Measurements from ENCODE around the gene UACA.

UACA gene

GRCh38 chr15:70659662-70660061 is 103.7 kb downstream of the UACA start:
- DNase-seq, result no peak

- no peak for DNase-seq
Measured at GRCh38 chr15:70658641-70659040, 104.7 kb downstream of the UACA start.

- DNase-seq, result no peak
Measured at GRCh38 chr15:70653426-70653825, 109.9 kb downstream of the UACA start.

DNA sequence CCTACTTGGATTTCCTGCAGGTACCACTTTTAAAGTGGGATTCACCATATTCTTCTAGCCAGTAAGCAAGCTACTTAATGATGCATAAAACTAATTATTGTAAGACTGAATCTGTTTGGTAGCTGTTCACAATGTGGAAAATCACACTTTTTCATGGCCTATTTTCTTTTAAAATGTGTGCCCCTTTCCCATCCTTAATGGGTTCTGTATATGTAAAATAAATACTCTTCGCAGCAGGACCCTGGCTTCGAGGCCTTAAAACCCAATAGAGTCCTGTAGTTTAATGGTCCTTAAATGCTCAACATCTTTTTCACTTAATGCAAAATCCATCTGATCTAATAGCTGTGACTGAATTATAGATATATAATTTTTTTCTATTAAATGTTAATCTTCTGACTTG is 111.0 kb downstream of the UACA start:
- DNase-seq, result no peak

- no peak for DNase-seq
Measured at GRCh38 chr15:70651303-70651845, 112.0 kb downstream of the UACA start.

- no peak for DNase-seq
Measured at GRCh38 chr15:70650567-70651302, 112.6 kb downstream of the UACA start.

DNA sequence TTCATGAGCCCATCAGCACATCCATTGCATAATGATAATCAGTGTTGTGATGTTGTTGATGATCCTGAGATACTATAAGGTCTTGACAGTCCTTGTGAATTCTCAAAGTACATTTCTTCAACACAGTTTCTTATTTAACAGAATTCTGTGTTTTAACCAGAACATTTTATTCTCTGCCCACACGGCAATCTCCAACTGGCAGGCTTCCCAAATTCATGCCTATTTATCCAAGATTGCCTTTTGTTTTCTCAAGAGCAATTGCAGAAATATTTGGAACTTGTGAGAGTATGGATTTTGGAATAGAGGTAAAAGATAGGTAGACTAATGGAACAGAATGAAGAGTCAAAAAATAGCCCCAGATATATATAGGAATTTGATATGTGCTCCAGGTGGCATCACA is 116.0 kb downstream of the UACA start:
- DNase-seq, result no peak

DNA sequence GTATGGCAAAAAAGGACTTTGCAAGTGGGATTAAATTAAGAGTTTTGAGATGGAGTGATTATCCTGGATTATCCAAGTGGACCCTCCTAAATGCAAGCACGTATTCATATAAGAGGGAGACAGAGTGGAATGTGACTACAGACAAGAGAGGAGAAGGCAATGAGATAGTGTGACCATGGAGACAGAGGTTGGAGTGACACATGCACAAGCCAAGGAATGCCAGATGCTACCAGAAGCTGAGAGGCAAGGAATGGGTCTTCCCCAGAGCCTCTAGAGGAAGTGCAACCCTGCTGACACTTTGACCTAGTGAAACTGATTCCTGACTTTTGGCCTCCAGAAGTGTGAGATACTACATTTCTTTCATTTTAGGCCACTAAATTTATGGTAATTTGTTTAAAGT is 117.2 kb downstream of the UACA start:
- no peak for DNase-seq

- DNase-seq, result no peak
Measured at GRCh38 chr15:70643783-70644125, 119.6 kb downstream of the UACA start.

DNA sequence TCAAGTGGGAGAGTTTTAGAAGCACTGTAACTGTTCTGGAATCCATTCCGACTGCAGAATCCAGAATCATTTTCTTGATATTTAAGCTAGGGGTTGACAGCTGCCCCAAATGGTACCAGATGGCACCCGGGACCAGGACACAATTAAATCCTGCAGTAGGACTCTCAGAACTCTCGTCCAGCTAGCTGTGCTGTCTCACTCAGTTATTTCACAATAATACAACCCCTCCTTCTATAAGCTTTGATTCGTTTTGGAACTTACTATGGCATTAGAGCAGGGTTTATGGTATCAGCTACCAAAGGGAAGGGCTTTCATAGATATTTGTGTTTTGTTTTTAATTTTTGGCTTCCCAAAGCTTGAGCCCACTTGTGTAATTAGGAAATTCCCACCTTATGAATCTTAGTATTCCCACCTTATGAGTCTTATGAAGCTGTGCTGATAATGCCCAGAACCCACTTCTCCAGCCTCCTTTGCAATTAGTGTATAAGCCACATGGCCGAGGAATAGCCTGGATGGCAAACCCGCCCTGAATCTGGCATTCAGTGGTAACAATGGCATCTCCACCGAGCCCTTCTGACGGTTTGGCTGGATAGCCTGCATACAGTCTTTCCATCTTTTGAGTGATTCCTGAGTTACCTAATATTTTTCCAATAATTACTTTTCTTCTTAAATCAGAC is 120.1 kb downstream of the UACA start:
- DNase-seq, result no peak

GRCh38 chr15:70636540-70637165 is 126.7 kb downstream of the UACA start:
- DNase-seq, result no peak

DNA sequence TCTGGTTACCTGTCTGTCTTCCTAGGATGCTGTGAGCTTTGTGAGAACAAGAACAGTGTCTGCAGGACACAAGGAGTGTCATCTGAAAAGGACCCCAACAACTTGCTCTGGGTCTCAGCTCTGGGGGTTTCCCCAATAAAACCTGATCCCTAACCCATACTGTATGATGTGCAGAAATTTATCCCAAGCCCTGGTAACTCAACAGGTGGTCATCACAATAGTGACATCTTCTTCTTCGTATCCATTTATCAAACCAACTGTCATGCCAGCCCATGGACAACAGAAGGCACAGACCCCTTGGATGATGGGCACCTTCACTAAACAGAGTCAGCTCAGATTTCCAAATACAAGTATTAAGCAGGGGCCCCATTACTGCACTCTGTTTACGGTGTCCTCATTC is 127.5 kb downstream of the UACA start:
- no peak for DNase-seq

GRCh38 chr15:70633991-70634390 is 129.4 kb downstream of the UACA start:
- DNase-seq, result no peak

DNA sequence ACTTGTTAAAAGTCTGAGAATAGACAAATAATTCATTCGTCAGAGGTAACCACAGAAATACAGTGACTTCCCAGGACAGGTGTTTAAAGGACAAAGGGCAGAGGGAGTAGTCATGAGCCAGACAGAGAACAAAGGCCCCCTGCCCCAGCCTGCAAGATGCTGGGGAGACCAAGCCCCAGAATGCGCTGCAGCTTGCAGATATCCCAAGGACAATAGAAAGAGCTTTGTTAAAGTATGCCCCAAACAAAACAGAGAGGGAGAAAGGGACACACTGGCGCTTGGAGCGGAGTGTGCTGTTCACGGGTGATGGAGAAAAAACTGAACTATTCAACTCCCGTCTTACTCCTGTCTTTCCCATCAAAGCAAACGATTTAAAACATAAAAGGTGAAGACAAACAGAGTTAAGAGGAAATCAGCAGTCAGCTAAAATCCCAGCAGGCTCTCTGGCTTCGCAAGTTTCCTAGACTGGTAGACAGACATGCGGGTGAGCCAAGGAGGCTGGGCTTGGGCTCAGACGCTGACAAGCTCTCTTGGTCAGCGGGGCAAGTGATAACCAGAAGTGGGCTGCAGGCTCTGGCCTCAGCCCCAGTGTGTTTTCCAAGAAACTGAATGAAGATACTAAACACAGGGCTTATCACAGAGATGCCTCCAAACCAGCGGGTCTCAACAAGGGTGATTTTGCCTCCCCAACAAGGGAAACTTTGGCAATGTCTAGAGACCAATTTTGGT is 130.1 kb downstream of the UACA start:
- DNase-seq, result no peak

GRCh38 chr15:70632491-70633102 is 130.8 kb downstream of the UACA start:
- DNase-seq, result no peak

GRCh38 chr15:70632079-70632478 is 131.3 kb downstream of the UACA start:
- DNase-seq, result no peak

DNA sequence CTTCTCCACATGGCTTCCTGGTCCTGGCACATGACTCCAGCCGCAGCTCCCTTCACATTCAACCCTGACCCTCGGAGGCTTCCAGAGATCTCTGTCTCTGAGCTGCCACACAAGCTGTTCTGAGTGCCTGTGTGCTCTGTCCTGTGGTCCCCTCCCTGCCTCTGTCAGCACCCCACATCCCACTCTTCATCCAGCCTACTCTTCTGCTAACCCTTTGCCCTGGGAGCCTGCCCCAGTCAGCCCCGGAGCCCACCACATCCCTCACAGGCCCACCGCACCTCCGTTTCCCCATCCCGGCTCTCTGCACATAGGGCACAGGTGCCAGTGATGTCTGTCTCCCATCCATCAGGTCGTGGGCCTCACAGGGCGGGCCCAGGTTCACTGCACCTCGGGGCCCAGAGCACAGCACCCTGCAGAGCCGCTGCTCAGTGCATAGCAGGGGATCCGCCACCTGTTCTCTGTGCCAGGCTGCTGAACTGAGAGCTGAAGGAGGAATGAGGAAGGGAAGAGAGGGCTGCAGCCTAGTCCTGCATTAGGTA is 133.6 kb downstream of the UACA start:
- DNase-seq, result no peak

DNA sequence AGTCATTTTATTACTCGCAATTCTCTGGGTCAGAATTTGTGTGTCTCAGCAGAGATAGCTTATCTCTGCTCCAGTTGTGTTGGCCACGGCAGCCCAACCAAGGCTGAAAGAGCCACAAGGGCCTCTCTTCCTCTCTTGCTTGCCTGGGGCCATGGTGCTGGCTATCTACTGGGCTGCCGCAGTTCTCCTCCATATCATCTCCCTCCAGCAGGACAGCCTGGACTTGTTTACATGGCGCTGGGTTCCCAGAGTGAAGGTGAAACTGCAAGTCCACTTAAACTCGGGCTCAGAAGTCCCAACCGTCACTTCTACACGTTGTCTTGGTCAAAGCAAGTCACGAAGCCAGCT is 134.8 kb downstream of the UACA start:
- DNase-seq, result no peak

DNA sequence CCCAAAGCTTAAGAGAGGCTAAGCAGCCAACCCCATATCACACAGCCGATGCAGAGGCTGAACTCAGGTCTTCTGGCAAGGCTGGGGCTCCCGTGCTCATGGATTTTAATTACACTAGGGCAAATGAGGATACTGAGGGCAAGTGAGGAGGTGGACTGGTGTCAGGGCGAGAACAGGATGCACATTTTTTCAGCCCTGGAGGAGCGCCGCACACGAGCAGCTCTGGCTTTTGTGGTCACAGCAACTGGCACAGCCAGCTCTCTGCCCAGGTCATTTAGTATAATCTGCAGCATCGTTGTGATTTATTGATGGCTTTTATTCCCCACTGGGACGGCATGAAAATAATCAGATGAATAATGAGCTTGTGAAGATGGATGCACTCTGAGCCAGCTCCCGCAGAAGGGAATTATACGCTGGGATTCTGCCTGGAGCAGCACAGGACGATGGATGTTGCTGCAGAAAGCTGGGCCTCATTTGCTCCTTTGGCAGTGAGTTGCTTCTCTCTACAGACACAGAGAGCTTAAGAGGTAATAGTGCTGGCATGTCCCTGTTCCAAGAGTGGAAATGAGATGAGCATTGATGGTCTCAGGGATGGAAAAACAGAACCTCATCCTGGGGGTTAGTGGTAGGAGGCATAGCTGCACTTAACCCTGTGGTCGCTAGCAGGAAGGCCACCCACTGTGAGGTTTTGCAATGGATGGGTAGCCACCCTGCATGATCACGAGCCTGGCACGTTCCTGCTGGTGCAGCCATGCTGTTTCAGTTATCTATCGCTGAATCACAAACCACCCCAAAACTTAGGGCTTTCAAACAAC is 135.4 kb downstream of the UACA start:
- no peak for DNase-seq

DNA sequence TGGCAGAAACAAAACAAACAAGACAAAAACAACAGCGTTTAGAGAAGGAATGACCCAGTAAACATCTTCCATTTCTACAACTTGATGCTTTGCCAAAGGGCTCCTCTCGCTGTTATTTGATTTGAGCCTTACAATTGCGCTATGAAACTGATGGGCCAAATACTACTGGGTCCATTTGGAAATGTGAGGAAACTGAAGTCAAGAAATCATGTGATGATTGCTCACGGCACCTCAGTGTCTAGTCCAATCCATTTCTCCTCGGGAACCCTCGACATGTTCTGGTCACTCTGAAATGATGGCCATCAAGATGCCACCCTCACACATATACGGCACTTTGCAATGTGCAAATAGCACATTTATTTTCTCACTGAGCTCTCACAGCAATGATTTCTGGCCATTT is 136.0 kb downstream of the UACA start:
- no peak for DNase-seq

DNA sequence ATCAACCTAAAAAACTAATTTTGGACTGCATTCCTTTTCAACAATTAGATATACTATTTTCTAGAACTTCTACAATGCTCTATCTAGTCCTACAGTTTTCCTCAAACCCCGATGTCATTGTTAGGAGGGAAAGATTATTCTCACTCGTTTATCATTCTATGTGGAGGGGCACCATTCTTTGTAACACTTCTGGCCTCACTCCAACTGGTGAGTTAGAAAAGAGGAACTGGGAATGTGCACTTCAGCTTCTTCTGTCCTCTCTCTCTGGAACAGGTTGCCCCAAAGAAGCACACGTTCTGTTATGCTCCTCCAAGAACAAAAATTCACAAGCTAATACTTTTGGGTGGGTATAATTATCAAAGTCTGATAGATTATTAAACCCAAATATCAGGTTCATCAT is 137.9 kb downstream of the UACA start:
- DNase-seq, result no peak

GRCh38 chr15:70625011-70625410 is 138.3 kb downstream of the UACA start:
- no peak for DNase-seq

All from stimulated activated CD4-positive, alpha-beta T cell treated with anti-CD3 and anti-CD28 coated beads, Interleukin-4, amount 100 ng/mL, for 24 hours (primary cell).